Measurements from ENCODE around the gene PEX11G.
A peak's percentile ranks its signal among the peaks of the same experiment; 100 is the strongest.

The PEX11G gene

DNA sequence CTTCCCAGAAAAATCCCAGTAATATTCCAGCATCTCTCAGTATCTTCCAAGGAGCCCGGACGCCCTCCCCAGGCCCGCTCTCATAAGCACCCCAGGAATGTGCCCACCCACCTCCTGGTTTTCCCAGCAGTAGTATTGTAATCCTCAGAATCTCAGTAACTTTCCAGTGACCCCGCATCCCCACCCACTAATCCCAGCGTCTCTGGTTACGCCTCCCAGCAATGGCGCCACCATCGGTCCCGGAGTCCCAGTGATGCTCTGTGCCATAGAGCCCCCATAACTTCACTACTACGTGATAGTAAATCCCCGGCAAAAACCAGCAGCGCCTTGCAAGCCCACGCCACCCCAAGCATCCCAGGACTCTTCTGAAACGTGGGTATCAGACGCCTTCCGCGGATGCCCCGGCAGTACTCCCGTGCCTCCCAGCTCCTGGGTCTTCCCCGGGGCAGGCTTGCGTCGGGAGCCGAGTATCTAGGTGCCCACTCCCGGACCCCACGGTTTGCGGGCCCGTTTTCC lies 45.8 kb upstream of the PEX11G start:
- Histone ChIP-seq H3K27me3 (ENCODE audit: control insufficient read depth, low read length) (no peaks in the 10 kb centered on the region), H3K4me1 (ENCODE audit: control insufficient read depth, low read length) (peaks cover 16% of the 10 kb centered on the region), H3K4me2 (ENCODE audit: low read length) (peak overlapping the region; percentile 85), H3K9me2 (replicated peaks; ENCODE audit: control insufficient read depth, low read length) (no peaks in the 10 kb centered on the region), H3K36me3 (ENCODE audit: control insufficient read depth, low read length) (peaks cover 10% of the 10 kb centered on the region), H3K79me2 (ENCODE audit: control insufficient read depth, low read length) (peaks cover 3% of the 10 kb centered on the region; the same call in 1 of the 2 replicates), H3K4me3 (ENCODE audit: low read length) (peak overlapping the region; percentile 98), H3K9me3 (ENCODE audit: control insufficient read depth, insufficient read depth, low read length) (no peaks in the 10 kb centered on the region), H3K27ac (ENCODE audit: low read depth, low read length) (no peak overlapping the region), H3F3A (ENCODE audit: control insufficient read depth, insufficient read depth) (peaks cover 3% of the 10 kb centered on the region; the same call in 1 of the 2 replicates), H4K20me1 (ENCODE audit: control insufficient read depth, insufficient read depth, low read depth, low read length) (no peaks in the 10 kb centered on the region)
- TF ChIP-seq, protein P1, sequence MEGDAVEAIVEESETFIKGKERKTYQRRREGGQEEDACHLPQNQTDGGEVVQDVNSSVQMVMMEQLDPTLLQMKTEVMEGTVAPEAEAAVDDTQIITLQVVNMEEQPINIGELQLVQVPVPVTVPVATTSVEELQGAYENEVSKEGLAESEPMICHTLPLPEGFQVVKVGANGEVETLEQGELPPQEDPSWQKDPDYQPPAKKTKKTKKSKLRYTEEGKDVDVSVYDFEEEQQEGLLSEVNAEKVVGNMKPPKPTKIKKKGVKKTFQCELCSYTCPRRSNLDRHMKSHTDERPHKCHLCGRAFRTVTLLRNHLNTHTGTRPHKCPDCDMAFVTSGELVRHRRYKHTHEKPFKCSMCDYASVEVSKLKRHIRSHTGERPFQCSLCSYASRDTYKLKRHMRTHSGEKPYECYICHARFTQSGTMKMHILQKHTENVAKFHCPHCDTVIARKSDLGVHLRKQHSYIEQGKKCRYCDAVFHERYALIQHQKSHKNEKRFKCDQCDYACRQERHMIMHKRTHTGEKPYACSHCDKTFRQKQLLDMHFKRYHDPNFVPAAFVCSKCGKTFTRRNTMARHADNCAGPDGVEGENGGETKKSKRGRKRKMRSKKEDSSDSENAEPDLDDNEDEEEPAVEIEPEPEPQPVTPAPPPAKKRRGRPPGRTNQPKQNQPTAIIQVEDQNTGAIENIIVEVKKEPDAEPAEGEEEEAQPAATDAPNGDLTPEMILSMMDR (IDR thresholded peaks at IDR 0.05; ENCODE audit: low read depth, low read length, poor library complexity, severe bottlenecking), result no peak
- TF ChIP-seq EZH2phosphoT487 (IDR thresholded peaks at IDR 0.05; ENCODE audit: borderline replicate concordance, low read length), result no peak

DNA sequence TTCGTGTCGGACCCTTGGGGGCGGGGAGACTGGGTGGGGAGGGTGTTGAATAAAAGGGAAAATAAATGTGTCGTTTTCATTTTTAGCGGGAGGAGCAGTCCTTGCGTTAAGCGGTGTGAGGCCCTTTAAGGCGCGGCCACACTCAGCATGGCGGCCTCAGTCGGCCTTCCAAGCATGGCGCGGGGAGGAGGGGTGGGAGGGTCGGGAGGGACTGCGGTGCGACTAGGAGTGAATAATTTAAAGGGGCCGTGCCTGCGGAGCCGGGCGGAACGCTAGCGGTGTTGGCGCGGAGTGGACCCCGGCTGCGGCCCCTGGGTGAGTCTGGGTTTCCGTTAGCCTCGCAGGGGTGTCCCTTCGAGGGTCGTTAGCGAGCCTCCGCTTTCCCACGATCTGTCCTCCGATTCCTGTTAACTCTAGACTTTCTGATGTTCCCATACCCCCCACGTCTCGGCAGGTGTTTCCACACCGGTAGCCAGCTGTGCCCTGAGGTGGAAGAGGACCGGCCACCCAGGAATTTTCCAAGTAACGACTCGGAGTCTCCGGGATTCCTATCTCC lies 45.2 kb upstream of the PEX11G start:
- TF ChIP-seq, protein P1 (IDR thresholded peaks at IDR 0.05; ENCODE audit: low read depth, low read length, poor library complexity, severe bottlenecking), result no peak
- TF ChIP-seq EZH2phosphoT487 (IDR thresholded peaks at IDR 0.05; ENCODE audit: borderline replicate concordance, low read length), result no peak
- Histone ChIP-seq H3K27ac (ENCODE audit: low read depth, low read length) (no peak overlapping the region), H3K9me3 (ENCODE audit: control insufficient read depth, insufficient read depth, low read length) (no peaks in the 10 kb centered on the region)

DNA sequence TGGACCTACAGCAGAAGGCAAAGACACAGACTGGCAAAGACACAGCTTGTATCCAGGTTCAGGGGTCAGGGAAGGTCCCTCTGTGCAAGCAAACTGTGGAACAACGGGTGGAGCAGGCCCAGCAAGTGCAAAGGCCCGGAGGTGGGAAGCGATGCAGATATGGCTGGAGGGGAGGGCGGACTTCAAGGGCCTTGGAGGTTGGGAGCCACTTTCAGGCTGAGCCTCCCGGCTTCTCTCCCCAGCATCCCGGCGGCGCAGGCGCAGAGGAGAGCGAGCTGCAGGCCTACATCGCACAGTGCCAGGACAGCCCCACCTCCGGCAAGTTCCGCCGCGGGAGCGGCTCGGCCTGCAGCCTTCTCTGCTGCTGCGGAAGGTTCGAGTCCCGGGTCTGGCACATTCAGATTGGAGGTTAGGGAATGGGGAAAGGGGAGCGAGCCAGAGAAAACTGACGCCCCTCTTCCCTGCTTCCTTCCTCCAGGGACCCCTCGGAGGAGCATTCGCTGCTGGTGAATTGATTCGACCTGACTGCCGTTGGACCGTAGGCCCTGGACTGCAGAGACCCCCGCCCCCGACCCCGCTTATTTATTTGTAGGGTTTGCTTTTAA lies 44.5 kb upstream of the PEX11G start:
- Histone ChIP-seq H3K4me2 (ENCODE audit: low read length) (peak overlapping the region; percentile 85), H3K4me1 (ENCODE audit: control insufficient read depth, low read length) (peaks cover 16% of the 10 kb centered on the region), H3K4me3 (ENCODE audit: low read length) (peak overlapping the region; percentile 98), H3K79me2 (ENCODE audit: control insufficient read depth, low read length) (peaks cover 3% of the 10 kb centered on the region; the same call in 1 of the 2 replicates), H3K9me3 (ENCODE audit: control insufficient read depth, insufficient read depth, low read length) (no peaks in the 10 kb centered on the region), H3K27ac (ENCODE audit: low read depth, low read length) (no peak overlapping the region), H4K20me1 (ENCODE audit: control insufficient read depth, insufficient read depth, low read depth, low read length) (no peaks in the 10 kb centered on the region), H3K27me3 (ENCODE audit: control insufficient read depth, low read length) (no peaks in the 10 kb centered on the region), H3F3A (ENCODE audit: control insufficient read depth, insufficient read depth) (peaks cover 3% of the 10 kb centered on the region; the same call in 1 of the 2 replicates), H3K36me3 (ENCODE audit: control insufficient read depth, low read length) (peaks cover 5% of the 10 kb centered on the region), H3K9me2 (replicated peaks; ENCODE audit: control insufficient read depth, low read length) (no peaks in the 10 kb centered on the region)
- TF ChIP-seq EZH2phosphoT487 (IDR thresholded peaks at IDR 0.05; ENCODE audit: borderline replicate concordance, low read length), result no peak
- TF ChIP-seq, protein P1 (IDR thresholded peaks at IDR 0.05; ENCODE audit: low read depth, low read length, poor library complexity, severe bottlenecking), result no peak

More for the DNA sequence above, 45.2 kb upstream of the PEX11G start:
- no peaks in the 10 kb centered on the region for H4K20me1 ChIP-seq (ENCODE audit: control insufficient read depth, insufficient read depth, low read depth, low read length)
- peaks cover 3% of the 10 kb centered on the region; the same call in 1 of the 2 replicates for H3K79me2 ChIP-seq (ENCODE audit: control insufficient read depth, low read length)
- H3K9me2 ChIP-seq (replicated peaks; ENCODE audit: control insufficient read depth, low read length), result no peaks in the 10 kb centered on the region
- peak overlapping the region; percentile 98 for H3K4me3 ChIP-seq (ENCODE audit: low read length)
- H3K4me1 ChIP-seq (ENCODE audit: control insufficient read depth, low read length), result peaks cover 16% of the 10 kb centered on the region
- H3K27me3 ChIP-seq (ENCODE audit: control insufficient read depth, low read length), result no peaks in the 10 kb centered on the region
- H3K36me3 ChIP-seq (ENCODE audit: control insufficient read depth, low read length), result peaks cover 10% of the 10 kb centered on the region
- peaks cover 3% of the 10 kb centered on the region; the same call in 1 of the 2 replicates for H3F3A ChIP-seq (ENCODE audit: control insufficient read depth, insufficient read depth)
- peak overlapping the region; percentile 85 for H3K4me2 ChIP-seq (ENCODE audit: low read length)
